WI38 (cell line): Measurements from ENCODE around the gene ST8SIA6.
"Not testable (repeated sequence)": the region's sequence is repeated elsewhere in the genome, so short reads cannot be mapped to it uniquely, and the experiment has no call there.

Experiments used
- H3K4me3 ChIP-seq: 2 replicates; pipeline ENCODE4 v1.5.1; 2011; ENCODE audit warnings: low read depth, mild to moderate bottlenecking, control low read depth, low read length
- TF ChIP-seq, protein P1 (sequence below): IDR thresholded peaks from 2 replicates; pipeline ENCODE4 v1.5.1; 2012; ENCODE audit warnings: low read depth, mild to moderate bottlenecking, control low read depth, low read length

ST8SIA6 gene

DNA sequence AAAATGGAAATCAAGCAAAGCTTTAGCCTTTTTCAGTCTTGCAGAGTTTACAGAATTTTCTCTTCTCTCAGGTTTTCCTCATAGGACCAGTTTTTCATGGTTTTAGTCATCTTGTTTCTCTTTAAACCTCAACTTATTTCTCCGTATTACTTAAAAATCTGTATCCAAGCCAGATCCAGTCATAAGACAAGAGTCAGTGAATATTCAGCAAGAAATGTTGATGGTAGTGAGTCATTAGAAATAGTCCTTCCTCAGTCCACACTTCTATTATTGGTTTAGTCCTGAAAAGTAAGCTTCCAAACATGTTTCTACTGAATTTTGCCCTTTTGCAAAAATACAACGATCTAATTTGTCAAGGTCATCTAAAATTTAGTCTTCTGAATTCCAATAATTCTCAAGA is 119.3 kb downstream of the ST8SIA6 start:
- no peak overlapping the region for H3K4me3 ChIP-seq

GRCh38 chr10:17330501-17330900 is 123.9 kb downstream of the ST8SIA6 start:
- H3K4me3 ChIP-seq: no peak overlapping the region
- TF ChIP-seq, protein P1, sequence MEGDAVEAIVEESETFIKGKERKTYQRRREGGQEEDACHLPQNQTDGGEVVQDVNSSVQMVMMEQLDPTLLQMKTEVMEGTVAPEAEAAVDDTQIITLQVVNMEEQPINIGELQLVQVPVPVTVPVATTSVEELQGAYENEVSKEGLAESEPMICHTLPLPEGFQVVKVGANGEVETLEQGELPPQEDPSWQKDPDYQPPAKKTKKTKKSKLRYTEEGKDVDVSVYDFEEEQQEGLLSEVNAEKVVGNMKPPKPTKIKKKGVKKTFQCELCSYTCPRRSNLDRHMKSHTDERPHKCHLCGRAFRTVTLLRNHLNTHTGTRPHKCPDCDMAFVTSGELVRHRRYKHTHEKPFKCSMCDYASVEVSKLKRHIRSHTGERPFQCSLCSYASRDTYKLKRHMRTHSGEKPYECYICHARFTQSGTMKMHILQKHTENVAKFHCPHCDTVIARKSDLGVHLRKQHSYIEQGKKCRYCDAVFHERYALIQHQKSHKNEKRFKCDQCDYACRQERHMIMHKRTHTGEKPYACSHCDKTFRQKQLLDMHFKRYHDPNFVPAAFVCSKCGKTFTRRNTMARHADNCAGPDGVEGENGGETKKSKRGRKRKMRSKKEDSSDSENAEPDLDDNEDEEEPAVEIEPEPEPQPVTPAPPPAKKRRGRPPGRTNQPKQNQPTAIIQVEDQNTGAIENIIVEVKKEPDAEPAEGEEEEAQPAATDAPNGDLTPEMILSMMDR: no peak

More for the DNA sequence above, 119.3 kb downstream of the ST8SIA6 start:
- TF ChIP-seq, protein P1: no peak

GRCh38 chr10:17326377-17326776 is 128.0 kb downstream of the ST8SIA6 start:
- TF ChIP-seq, protein P1: no peak
- no peak overlapping the region for H3K4me3 ChIP-seq

DNA sequence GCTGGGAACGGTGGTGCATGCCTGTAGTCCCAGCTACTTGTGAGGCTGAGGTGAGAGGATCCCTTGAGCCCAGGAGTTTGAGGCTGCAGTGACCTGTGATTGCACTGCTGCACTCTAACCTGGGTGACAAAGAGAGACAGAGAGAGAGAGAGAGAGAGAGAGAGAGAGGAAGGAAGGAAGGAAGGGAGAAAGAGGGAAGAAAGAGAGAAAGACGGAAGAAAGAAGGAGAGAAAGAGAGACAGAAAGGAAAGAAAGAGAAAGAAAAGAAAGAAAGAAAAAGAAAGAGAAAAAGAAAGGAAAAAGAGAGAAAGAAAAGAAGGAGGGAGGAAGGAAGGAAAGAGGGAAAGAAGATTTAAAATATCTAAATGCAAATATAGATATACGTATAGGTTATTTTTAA is 132.4 kb downstream of the ST8SIA6 start:
- not testable (repeated sequence) for H3K4me3 ChIP-seq

DNA sequence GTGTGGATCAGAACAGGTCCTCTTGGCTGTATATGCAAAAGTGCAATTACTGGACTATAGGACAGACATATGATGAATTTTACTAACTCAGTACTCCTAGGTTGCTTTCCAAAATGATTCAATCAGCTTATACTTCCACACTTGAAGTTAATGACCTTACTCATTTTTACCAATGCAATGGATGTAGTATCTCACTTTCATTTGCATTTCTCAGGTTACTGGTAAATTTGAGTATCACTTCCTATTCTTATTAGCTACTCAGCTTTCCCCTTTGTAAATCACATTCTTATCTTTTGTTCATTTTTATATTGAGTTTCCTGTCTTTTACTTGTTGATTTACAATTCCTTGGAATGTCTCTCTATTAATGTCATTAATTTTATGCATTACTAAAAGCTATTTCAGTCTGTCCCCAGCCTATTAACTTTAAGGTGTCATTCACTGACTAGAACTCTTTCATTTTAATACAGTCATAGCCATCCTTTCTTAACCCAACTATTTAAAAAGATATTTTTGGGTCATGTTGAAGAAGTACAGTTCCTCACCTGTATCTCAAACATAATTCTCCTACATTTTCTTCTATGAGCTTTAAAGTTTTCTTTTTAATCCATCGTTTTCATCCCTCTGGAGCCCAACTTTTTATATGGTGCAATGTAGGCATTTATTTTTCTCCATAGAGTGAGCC is 137.8 kb downstream of the ST8SIA6 start:
- TF ChIP-seq, protein P1: no peak

GRCh38 chr10:17309435-17309834 is 145.0 kb downstream of the ST8SIA6 start:
- no peak overlapping the region for H3K4me3 ChIP-seq
- TF ChIP-seq, protein P1: no peak

More for the DNA sequence above, 137.8 kb downstream of the ST8SIA6 start:
- no peak overlapping the region for H3K4me3 ChIP-seq

DNA sequence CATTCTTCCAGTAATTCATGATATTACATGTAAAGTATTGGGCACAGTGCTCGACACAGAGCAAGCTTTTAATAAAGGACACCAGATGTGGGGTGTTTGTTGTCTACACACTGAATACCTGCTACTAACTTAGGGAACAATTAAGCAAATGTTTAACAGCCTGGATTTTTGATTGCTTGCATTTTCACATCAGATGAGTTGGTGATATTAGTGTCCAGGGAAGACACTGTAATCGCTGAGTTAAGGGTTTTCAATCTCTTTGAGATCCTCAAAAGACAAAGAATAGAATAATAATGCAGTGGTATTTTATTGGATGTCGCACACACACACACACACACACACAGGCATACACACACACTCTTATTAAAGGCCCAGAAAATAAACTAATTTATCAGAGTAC is 147.3 kb downstream of the ST8SIA6 start:
- TF ChIP-seq, protein P1: no peak

GRCh38 chr10:17292375-17292774 is 162.0 kb downstream of the ST8SIA6 start:
- TF ChIP-seq, protein P1: no peak
- no peak overlapping the region for H3K4me3 ChIP-seq

More for the DNA sequence above, 147.3 kb downstream of the ST8SIA6 start:
- H3K4me3 ChIP-seq: no peak overlapping the region
